ENCODE data around the gene ASCC1.

Gene ASCC1

DNA sequence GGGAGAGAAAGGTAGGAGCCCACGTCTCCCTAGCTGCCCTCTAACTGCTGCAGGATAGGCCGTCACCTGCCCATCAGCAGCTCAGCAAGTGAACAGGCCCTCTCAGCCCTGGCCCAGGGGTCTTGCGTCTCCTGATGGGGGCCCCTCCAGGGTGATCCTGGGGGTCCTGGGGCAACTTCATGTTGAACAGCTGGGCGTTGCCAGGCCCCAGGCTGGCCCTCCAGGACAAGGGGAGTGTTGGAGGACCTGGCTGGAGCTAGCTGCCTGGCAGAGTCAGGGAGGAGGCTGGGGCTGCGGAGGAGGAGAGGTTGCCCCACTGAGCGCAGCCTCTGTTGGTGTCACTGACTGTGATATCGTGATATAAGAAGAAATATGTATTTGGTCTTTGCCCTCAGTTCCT lies 162.4 kb downstream of the ASCC1 start:
- DNase-seq (ENCODE audit: low read depth in 2 of 3, low spot score in 2 of 3), result no peak

DNA sequence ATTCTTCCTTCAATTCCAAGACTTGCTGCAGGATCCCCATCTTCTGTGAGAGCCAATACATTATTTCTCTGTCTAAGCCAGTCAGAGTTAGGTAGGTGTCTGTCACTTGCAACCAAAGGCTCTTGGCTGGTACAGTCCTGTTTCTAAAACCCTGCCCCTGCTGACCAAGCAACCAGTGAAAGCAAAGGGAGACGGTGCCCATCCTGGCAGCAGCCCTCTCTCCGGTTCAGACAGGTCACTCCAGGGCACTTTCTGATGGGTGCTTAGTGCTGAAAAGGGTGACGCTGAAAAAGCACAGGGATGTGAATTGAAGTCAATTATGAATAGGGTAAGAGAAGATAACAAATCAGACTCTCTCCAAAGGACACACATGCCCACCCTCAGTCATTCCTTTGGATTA lies 165.2 kb downstream of the ASCC1 start:
- no peak for DNase-seq (ENCODE audit: low read depth in 2 of 3, low spot score in 2 of 3)

DNA sequence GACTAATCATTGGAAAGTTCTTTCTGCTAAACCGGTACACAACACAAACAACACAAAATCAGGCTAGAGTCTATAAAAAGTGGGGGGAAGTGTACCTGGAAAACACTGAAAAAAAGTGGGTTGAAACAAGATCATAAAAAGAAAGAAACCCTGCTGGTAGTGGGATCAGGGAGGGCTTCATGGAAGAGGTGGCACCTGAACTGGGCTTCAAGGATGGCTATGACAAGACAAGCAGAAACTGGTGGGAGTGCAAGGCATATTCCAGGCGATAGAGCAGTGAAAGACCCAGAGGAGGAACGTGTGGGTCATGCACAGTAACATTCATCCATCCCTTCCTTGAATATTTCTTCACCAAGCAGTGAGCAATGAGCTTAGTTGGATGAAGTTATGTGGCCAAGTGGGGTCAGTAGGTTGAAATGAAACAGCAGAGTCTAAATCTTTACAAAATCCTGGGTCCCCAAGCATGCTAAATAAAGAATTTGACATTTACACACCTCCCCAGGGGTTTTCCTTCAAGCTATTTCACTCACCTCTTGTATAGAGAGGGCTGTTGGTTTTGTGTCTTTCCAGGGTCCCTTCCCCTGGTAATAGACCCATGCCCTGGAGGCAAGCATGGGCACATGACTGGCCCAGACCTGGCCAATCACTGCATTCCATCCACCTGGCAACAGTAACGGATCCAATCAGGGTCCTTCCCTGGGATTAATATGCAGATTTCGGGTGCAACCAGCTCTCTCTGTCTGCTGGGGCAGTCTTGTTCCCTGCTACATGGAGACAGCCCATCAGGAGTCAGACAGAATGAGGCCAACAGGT lies 165.9 kb downstream of the ASCC1 start:
- DNase-seq (ENCODE audit: low read depth in 2 of 3, low spot score in 2 of 3), result no peak

DNA sequence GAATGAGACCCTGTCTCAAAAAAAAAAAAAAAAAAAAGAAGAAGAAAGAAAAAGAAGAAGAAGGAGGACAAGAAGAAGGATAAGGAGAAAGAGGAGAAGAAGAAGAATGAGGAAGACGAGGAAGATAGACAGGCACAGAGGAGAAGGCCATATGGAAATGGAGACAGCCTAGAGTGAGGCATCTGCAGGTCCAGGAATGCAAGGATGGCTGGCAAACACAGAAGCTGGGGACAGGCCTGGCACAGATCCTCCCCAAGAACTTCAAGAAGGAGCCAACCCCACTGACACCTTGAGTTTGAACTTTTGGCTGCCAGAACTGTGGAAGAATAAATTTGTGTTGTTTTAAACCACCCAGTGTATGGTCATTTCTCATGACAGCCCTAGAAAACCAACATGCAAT lies 166.6 kb downstream of the ASCC1 start:
- no peak for DNase-seq (ENCODE audit: low read depth in 2 of 3, low spot score in 2 of 3)

DNA sequence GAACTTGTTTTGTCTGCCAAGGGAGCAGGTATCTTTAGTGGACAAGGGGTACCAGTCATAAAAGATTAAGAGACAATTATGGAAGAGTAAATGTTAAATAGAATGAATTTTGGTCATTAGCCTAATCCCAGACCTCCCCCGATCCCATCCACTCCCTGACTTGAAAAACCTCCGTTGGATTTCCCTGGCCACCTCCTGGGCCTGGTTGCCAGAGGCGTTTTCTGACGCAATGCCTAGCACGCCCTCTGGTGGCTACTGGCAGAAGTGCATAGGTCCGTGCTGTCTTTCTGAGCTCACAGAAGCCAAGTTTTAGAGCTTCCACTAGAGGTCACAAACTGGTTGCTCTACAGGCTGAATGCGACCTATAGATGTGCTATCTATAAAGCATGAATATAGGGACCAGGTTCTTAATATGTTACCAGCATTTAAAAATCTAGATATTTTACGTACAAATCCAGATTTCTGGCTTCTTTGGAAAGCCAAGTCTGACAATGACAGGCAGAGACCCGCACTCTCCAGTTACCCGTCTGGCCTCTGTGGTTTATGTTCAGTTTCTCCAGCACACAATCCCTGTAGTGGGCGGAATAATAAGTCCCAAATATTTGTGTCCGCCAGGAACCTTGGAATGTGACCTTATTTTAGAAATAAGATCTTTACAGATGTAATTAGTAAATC lies 167.5 kb downstream of the ASCC1 start:
- peak; percentile 67 to 91 (median 84) for DNase-seq (ENCODE audit: low read depth in 2 of 3, low spot score in 2 of 3)
